HEK293T (cell line): Measurements from ENCODE around the gene MIR17HG.

Source experiments
- CTCF ChIA-PET: fragments of 350-600 bp; formaldehyde crosslinking; extraction: SDS; loops from one replicate; lab custom pipeline; 2021; ENCODE audit warnings: antibody characterized with exemption, inconsistent platforms; lab: Yijun Ruan, JAX
- POLR2A ChIA-PET: fragments of 350-600 bp; formaldehyde crosslinking; extraction: SDS; loops from one replicate; lab custom pipeline; 2020; ENCODE audit warnings: antibody characterized with exemption, inconsistent platforms; lab: Yijun Ruan, JAX
- DNase-seq: peaks from one replicate; pipeline ENCODE4 v3.0.0; 2012; ENCODE audit warnings: mixed read lengths; ENCODE audit errors: extremely low spot score
- ARNT ChIP-seq: fragments of 450-650 bp; IDR thresholded peaks from 2 replicates; pipeline ENCODE4 v1.6.1; 2017; ENCODE audit warnings: mild to moderate bottlenecking
- BHLHE40 ChIP-seq: fragments of 450-650 bp; IDR thresholded peaks from 2 replicates; pipeline ENCODE4 v1.6.1; 2016; ENCODE audit warnings: mild to moderate bottlenecking, moderate library complexity, borderline replicate concordance
- CTBP1 ChIP-seq: fragments of 450-650 bp; IDR thresholded peaks from 2 replicates; pipeline ENCODE4 v1.6.1; 2016; ENCODE audit warnings: borderline replicate concordance
- ELF4 ChIP-seq: fragments of 450-650 bp; IDR thresholded peaks from 2 replicates; pipeline ENCODE4 v1.6.1; 2017; ENCODE audit warnings: antibody characterized with exemption
- FOXA1 ChIP-seq: fragments of 450-650 bp; IDR thresholded peaks from 2 replicates; pipeline ENCODE4 v1.6.1; 2016; ENCODE audit warnings: mild to moderate bottlenecking
- FOXK2 ChIP-seq: fragments of 450-650 bp; IDR thresholded peaks from 2 replicates; pipeline ENCODE4 v1.6.1; 2016; ENCODE audit warnings: mild to moderate bottlenecking
- FOXM1 ChIP-seq: fragments of 450-650 bp; IDR thresholded peaks from 2 replicates; pipeline ENCODE4 v1.6.1; 2017; ENCODE audit warnings: mild to moderate bottlenecking, borderline replicate concordance
- HDGF ChIP-seq: fragments of 450-650 bp; IDR thresholded peaks from 2 replicates; pipeline ENCODE4 v1.6.1; 2017; ENCODE audit warnings: antibody characterized with exemption, borderline replicate concordance
- L3MBTL2 ChIP-seq: fragments of 450-650 bp; conservative IDR thresholded peaks from 2 replicates; pipeline ENCODE4 v1.6.1; 2016; ENCODE audit warnings: mild to moderate bottlenecking
- LEF1 ChIP-seq: fragments of 450-650 bp; IDR thresholded peaks from 2 replicates; pipeline ENCODE4 v1.6.1; 2017; ENCODE audit warnings: mild to moderate bottlenecking, borderline replicate concordance
- NFRKB ChIP-seq: fragments of 450-650 bp; IDR thresholded peaks from 2 replicates; pipeline ENCODE4 v1.6.1; 2016; ENCODE audit warnings: mild to moderate bottlenecking, moderate library complexity
- PKNOX1 ChIP-seq: fragments of 450-650 bp; IDR thresholded peaks from 2 replicates; pipeline ENCODE4 v1.6.1; 2016
- SP1 ChIP-seq: fragments of 450-650 bp; IDR thresholded peaks from 2 replicates; pipeline ENCODE4 v1.6.1; 2017
- SUZ12 ChIP-seq: fragments of 450-650 bp; IDR thresholded peaks from 2 replicates; pipeline ENCODE4 v1.6.1; 2016; ENCODE audit warnings: mild to moderate bottlenecking
- TARDBP ChIP-seq: fragments of 450-650 bp; IDR thresholded peaks from 2 replicates; pipeline ENCODE4 v1.6.1; 2016
- ZNF384 ChIP-seq: fragments of 450-650 bp; IDR thresholded peaks from 2 replicates; pipeline ENCODE4 v1.6.1; 2016

MIR17HG gene

GRCh38 chr13:91389186-91389585 lies 41.7 kb downstream of the MIR17HG start:
- CTCF ChIA-PET, result no interaction called here
- POLR2A ChIA-PET, result no interaction called here
- DNase-seq, result no peak
- TF ChIP-seq ELF4 (no peak), FOXK2 (no peak), L3MBTL2 (no peak), FOXA1 (no peak), TARDBP (no peak), LEF1 (no peak), FOXM1 (no peak), SP1 (no peak), ARNT (no peak), BHLHE40 (no peak), SUZ12 (no peak), CTBP1 (no peak), ZNF384 (no peak)

GRCh38 chr13:91397595-91397994 lies 50.1 kb downstream of the MIR17HG start:
- DNase-seq, result no peak
- CTCF ChIA-PET, result no interaction called here
- POLR2A ChIA-PET, result no interaction called here
- no peak for TF ChIP-seq SP1
- no peak for TF ChIP-seq ELF4
- TF ChIP-seq HDGF, result no peak
- no peak for TF ChIP-seq ZNF384
- no peak for TF ChIP-seq L3MBTL2
- TF ChIP-seq CTBP1, result no peak
- no peak for TF ChIP-seq TARDBP
- no peak; the same call in 1 of the 2 replicates for TF ChIP-seq FOXM1
- no peak for TF ChIP-seq ARNT
- no peak for TF ChIP-seq PKNOX1
- no peak for TF ChIP-seq FOXK2
- TF ChIP-seq LEF1, result no peak
- no peak for TF ChIP-seq SUZ12

GRCh38 chr13:91398413-91399188 lies 51.1 kb downstream of the MIR17HG start, which contains the start of gene GPC5:
TSS of gene GPC5 (plus strand) at chr13:91398621.
- no peak for TF ChIP-seq ZNF384
- no peak for TF ChIP-seq SUZ12
- no peak for TF ChIP-seq NFRKB
- TF ChIP-seq ELF4, result no peak
- TF ChIP-seq FOXM1, result no peak
- peak; percentile 9; the same call in 1 of the 2 replicates for TF ChIP-seq PKNOX1
- TF ChIP-seq SP1, result no peak
- no peak for TF ChIP-seq TARDBP
- TF ChIP-seq CTBP1, result peak; percentile 30; the same call in 1 of the 2 replicates
- TF ChIP-seq L3MBTL2, result 0 out of 2 replicates have a peak, but pooled peaks have one; percentile 35
- no peak for TF ChIP-seq LEF1
- no peak for TF ChIP-seq HDGF
- TF ChIP-seq ARNT, result no peak
- TF ChIP-seq FOXA1, result no peak
- no peak for TF ChIP-seq BHLHE40
- no peak for TF ChIP-seq FOXK2
- ChIA-PET CTCF (interaction anchor here (1.3 to 1.9 kb wide), 2 partner anchors 17 to 325 kb away, joined by 4 to 5 read pairs; no protein-coding TSS in a partner anchor), POLR2A (interaction anchor here (0.9 kb wide), 1 partner anchor 15 kb away, joined by 3 read pairs; no protein-coding TSS in a partner anchor)
- DNase-seq, result peak; percentile 100

- ChIA-PET CTCF (interaction anchor here (0.8 to 1.9 kb wide), 3 partner anchors 18 to 324 kb away, joined by 3 to 5 read pairs (median 4); no protein-coding TSS in a partner anchor), POLR2A (interaction anchor here (0.9 kb wide), 1 partner anchor 16 kb away, joined by 3 read pairs; no protein-coding TSS in a partner anchor)
- TF ChIP-seq CTBP1, result no peak
- TF ChIP-seq ELF4, result no peak
- no peak for TF ChIP-seq PKNOX1
- no peak for TF ChIP-seq LEF1
- TF ChIP-seq ZNF384, result no peak
- TF ChIP-seq TARDBP, result no peak
- no peak for TF ChIP-seq FOXK2
- TF ChIP-seq SP1, result no peak
- TF ChIP-seq ARNT, result no peak
- TF ChIP-seq NFRKB, result no peak
- TF ChIP-seq SUZ12, result no peak
- DNase-seq, result no peak
Measured at GRCh38 chr13:91399189-91400062, 51.9 kb downstream of the MIR17HG start.

GRCh38 chr13:91400063-91400399 lies 52.5 kb downstream of the MIR17HG start:
- TF ChIP-seq FOXK2 (no peak), FOXA1 (no peak), TARDBP (no peak), CTBP1 (no peak), ELF4 (no peak), BHLHE40 (no peak), HDGF (no peak), SUZ12 (no peak), PKNOX1 (no peak), ZNF384 (no peak)
- ChIA-PET POLR2A (no interaction called here), CTCF (interaction anchor here (0.8 to 1.9 kb wide), 2 partner anchors 47 to 323 kb away, joined by 3 to 4 read pairs; no protein-coding TSS in a partner anchor)
- DNase-seq, result no peak
